Thyroid gland (tissue), 4 donors: Measurements from ENCODE around the gene ZXDC. TPM values are rescaled to one million over a fixed set of nuclear protein-coding genes. Genes with fewer than 3 reads are reported as not detected.

Experiments
- DNase-seq, 2 donors: peaks; one replicate each; pipeline ENCODE4 v3.0.0-alpha.2; 2019
- H3K27ac ChIP-seq, 3 donors: fragments of 200-600 bp; sonication (generic); 1 replicate in 2 of 3; 2 replicates in 1 of 3; pipeline ENCODE4 v1.5.1; 2016 to 2019; ENCODE audit warnings: mild to moderate bottlenecking in 1 of 3, moderate library complexity in 1 of 3
- H3K27me3 ChIP-seq: fragments of 200-600 bp; sonication (generic); one replicate; pipeline ENCODE4 v1.5.1; 2019
- H3K36me3 ChIP-seq, 2 donors: fragments of 200-600 bp; sonication (generic); one replicate each; pipeline ENCODE4 v1.5.1; 2016 to 2019
- H3K4me1 ChIP-seq, 2 donors: fragments of 200-600 bp; sonication (generic); one replicate each; pipeline ENCODE4 v1.5.1; 2017 to 2019
- H3K4me3 ChIP-seq, 3 donors: fragments of 200-600 bp; sonication (generic); replicated peaks in 1 of 3; 1 replicate in 2 of 3; 2 replicates in 1 of 3; pipeline ENCODE4 v1.5.1; 2016; ENCODE audit warnings: mild to moderate bottlenecking in 1 of 3
- H3K9me3 ChIP-seq: fragments of 200-600 bp; sonication (generic); one replicate; pipeline ENCODE4 v1.5.1; 2017
- POLR2A ChIP-seq, 2 donors: fragments of 450-650 bp; IDR thresholded peaks; one replicate each; pipeline ENCODE4 v1.6.1; 2017; ENCODE audit warnings: antibody characterized with exemption in 2 of 2, mild to moderate bottlenecking in 2 of 2, moderate library complexity in 1 of 2
- WGBS, 2 donors: methylation state at CpG; one replicate each; pipeline ENCODE4 v1.1.5; 2017; 5-methylcytosine and 5-hydroxymethylcytosine counted together
- intact Hi-C: fragments of 100-400 bp; cut with DNase I; formaldehyde crosslinking; loops from one replicate; pipeline ENCODE4 v1.15.1; 2023
- total RNA-seq, 4 donors: library from RNA; depleted of rRNA; stranded (reverse); fragments of >200 nt; gene quantifications; one replicate each; pipeline ENCODE4 v1.2.3, GENCODE V29; 2016
- TF ChIP-seq, protein P1 (sequence below), 6 experiments: fragments of 200-600 bp in 3 of 6; fragments of 450-650 bp in 3 of 6; sonication (generic) in 3 of 6; IDR thresholded peaks; one replicate each; pipeline ENCODE4 v1.5.1; 2016 to 2019; ENCODE audit warnings: antibody characterized with exemption in 6 of 6, mild to moderate bottlenecking in 2 of 6, inconsistent platforms in 1 of 6, moderate library complexity in 1 of 6

ZXDC gene
- total RNA-seq, 4 donors from 2014 or later = 51.5 to 96.8 (median 57.4) TPM

DNA sequence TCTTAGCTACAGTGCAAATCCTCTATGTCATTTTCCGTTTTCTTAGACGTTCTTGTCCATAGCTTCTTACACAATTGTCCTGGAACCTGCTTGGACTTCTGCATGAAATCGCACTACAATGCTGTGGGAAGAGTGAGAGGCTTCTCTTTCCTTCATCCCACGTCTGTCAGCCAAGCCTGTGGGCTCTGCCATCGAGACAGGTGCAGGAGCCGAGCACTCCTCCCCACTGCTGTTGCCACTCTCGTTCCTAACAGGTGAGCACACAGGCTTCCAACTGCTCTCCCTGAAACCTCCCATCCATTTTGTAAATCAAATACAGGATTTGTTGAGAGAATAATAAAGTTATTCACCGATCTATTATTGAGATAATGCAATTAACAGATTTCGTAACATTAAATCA is 23.5 kb downstream of the ZXDC start:
- WGBS, 2 donors = 93% methylated on average over 9 of the region's 9 CpGs
- Histone ChIP-seq H3K27ac (no peak overlapping the region), H3K9me3 (no peaks in the 10 kb centered on the region), H3K27me3 (no peaks in the 10 kb centered on the region), H3K36me3 (peaks cover 17 to 29% of the 10 kb centered on the region in 2 donors), H3K4me3 (no peak overlapping the region), H3K4me1 (no peaks in the 10 kb centered on the region)
- no peak for DNase-seq
- intact Hi-C loops = no loop called here
- no peak for TF ChIP-seq POLR2A (IDR thresholded peaks at IDR 0.05)
- TF ChIP-seq, protein P1, sequence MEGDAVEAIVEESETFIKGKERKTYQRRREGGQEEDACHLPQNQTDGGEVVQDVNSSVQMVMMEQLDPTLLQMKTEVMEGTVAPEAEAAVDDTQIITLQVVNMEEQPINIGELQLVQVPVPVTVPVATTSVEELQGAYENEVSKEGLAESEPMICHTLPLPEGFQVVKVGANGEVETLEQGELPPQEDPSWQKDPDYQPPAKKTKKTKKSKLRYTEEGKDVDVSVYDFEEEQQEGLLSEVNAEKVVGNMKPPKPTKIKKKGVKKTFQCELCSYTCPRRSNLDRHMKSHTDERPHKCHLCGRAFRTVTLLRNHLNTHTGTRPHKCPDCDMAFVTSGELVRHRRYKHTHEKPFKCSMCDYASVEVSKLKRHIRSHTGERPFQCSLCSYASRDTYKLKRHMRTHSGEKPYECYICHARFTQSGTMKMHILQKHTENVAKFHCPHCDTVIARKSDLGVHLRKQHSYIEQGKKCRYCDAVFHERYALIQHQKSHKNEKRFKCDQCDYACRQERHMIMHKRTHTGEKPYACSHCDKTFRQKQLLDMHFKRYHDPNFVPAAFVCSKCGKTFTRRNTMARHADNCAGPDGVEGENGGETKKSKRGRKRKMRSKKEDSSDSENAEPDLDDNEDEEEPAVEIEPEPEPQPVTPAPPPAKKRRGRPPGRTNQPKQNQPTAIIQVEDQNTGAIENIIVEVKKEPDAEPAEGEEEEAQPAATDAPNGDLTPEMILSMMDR (IDR thresholded peaks at IDR 0.05) = no peak

DNA sequence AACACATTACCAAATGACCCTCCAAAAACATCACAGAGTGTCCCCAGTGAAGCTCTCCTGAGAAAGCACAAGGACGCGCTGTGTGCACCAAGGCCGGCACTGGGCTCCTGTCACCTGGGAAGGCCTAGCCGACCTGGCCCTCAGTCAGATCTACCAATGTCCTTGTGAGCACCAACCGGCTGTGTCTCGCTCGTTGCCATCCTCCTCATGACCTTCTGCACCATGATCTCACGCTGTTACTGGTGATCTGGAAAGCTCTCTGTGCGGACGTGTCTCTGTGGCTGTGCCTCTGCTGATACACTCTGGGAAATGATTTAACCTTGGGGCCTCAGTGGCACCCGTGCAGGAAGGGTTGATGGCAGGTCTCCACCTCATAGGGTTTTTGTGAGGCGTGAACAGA is 24.2 kb downstream of the ZXDC start:
- Histone ChIP-seq H3K27me3 (no peaks in the 10 kb centered on the region), H3K27ac (no peak overlapping the region), H3K4me3 (no peak overlapping the region), H3K9me3 (no peaks in the 10 kb centered on the region), H3K4me1 (no peaks in the 10 kb centered on the region), H3K36me3 (peaks cover 14 to 24% of the 10 kb centered on the region in 2 donors)
- intact Hi-C loops = no loop called here
- no peak for DNase-seq
- WGBS, 2 donors = 93 to 95% methylated on average over 12 of the region's 12 CpGs
- TF ChIP-seq, protein P1 (IDR thresholded peaks at IDR 0.05) = no peak
- no peak for TF ChIP-seq POLR2A (IDR thresholded peaks at IDR 0.05)

DNA sequence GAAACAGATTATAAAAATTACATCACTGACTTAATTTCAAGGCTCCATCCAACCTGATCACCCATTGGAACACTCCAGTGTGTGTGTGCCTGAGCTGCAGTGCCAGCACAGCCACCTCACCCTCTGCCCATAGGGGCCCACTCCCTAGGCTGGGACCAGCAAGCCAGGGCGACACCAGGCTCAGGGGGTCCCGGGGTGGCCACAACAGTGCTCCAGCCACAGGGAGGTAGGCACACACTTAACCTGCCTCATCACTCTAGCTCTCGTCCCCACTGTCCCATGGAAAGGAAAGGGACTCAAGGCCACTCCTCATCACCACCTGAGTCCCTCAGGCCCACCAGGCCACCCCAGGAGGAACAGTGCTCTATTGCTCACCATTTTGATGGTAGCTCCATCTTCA is 24.9 kb downstream of the ZXDC start:
- Histone ChIP-seq H3K27me3 (no peaks in the 10 kb centered on the region), H3K27ac (no peak overlapping the region), H3K4me1 (no peaks in the 10 kb centered on the region), H3K36me3 (peaks cover 14 to 24% of the 10 kb centered on the region in 2 donors), H3K4me3 (no peak overlapping the region), H3K9me3 (no peaks in the 10 kb centered on the region)
- intact Hi-C loops = no loop called here
- TF ChIP-seq, protein P1 (IDR thresholded peaks at IDR 0.05) = no peak
- TF ChIP-seq POLR2A (IDR thresholded peaks at IDR 0.05) = no peak
- WGBS, 2 donors = 96 to 97% methylated on average over 3 of the region's 3 CpGs
- no peak for DNase-seq

DNA sequence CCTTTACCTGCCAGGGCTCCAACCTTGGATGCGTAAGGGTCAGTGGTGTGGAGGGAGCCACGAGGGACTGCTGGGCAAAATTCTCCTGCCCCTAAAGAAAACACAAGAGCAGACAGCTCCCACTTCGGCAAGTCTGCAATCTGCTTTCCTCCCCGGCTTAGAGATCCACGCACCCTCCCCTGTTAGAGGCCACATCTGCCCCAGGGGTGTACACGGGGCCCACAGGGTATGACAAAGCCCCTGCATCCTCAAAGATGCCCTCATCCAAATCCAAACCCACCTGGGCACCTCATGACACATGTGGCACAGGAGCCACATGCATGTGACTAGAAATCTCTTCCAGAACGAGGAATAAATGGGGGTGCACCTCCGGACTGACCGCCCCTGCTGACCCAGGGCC is 25.5 kb downstream of the ZXDC start:
- Histone ChIP-seq H3K4me1 (no peaks in the 10 kb centered on the region), H3K36me3 (peaks cover 14 to 24% of the 10 kb centered on the region in 2 donors)
- WGBS, 2 donors = 82 to 84% methylated on average over 9 of the region's 9 CpGs

DNA sequence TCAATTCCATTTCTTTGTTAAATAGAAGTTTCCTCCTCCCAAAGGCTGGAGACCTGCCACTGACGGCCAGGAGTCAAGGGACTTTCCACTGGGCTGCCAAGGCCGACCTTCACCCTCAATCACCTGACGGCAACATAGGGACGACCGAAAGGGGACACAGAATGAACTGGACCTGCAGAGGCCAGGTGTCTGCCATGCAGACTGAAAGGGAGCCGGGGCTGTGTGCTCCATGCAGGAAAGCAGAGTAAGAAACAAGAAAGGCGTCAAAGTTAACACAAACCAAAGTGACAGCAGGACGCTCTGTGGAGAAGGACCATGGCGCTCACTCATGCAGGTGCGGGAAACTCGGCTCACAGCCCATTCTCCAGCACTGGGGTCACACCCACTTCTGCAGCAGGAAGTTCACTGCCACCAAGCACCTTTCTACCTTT is 26.1 kb downstream of the ZXDC start:
- 87 to 89% methylated on average over 11 of the region's 11 CpGs for WGBS, 2 donors
- TF ChIP-seq POLR2A (IDR thresholded peaks at IDR 0.05) = no peak
- TF ChIP-seq, protein P1 (IDR thresholded peaks at IDR 0.05) = no peak
- Histone ChIP-seq H3K9me3 (no peaks in the 10 kb centered on the region), H3K27me3 (no peaks in the 10 kb centered on the region), H3K4me1 (no peaks in the 10 kb centered on the region), H3K4me3 (no peak overlapping the region), H3K27ac (no peak overlapping the region), H3K36me3 (peaks cover 14 to 24% of the 10 kb centered on the region in 2 donors)
- no peak for DNase-seq
- intact Hi-C loops = no loop called here

More for the DNA sequence above, 25.5 kb downstream of the ZXDC start:
- DNase-seq = no peak
- no peak overlapping the region for H3K4me3 ChIP-seq
- no peak overlapping the region for H3K27ac ChIP-seq
- intact Hi-C loops = no loop called here
- no peaks in the 10 kb centered on the region for H3K9me3 ChIP-seq
- TF ChIP-seq, protein P1 (IDR thresholded peaks at IDR 0.05) = no peak
- TF ChIP-seq POLR2A (IDR thresholded peaks at IDR 0.05) = no peak
- H3K27me3 ChIP-seq = no peaks in the 10 kb centered on the region
